Epithelial cell of prostate (primary cell): ENCODE results near the gene PRR14L.
"Not testable (repeated sequence)": the region's sequence is repeated elsewhere in the genome, so short reads cannot be mapped to it uniquely, and the experiment has no call there.

ENCODE experiments used
- DNase-seq: peaks from one replicate; pipeline ENCODE4 v3.0.0-alpha.2; 2011; ENCODE audit warnings: low read depth, low spot score
- H3K27ac ChIP-seq: fragments of 450-650 bp; 2 replicates; pipeline ENCODE4 v1.5.1; 2017; ENCODE audit warnings: mild to moderate bottlenecking

The PRR14L gene

DNA sequence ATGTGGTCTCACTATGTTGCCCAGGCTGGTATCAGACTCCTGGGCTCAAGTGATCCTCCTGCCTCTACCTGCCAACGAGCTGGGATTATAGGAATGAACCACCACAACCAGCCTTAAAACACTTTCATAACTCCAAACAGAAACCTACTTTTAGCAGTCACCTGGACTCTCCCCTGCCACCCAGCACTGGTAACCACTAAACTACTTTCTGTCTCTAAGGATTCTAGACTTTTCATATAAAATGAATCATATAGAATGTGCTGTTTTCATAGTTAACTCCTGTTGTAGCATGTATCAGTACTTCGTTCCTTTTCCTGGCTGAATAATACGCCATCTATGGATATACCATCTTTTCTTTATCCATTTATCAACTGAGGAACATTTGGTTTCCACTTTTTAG is 58.5 kb downstream of the PRR14L start:
- H3K27ac ChIP-seq = no peak overlapping the region
- DNase-seq = no peak

GRCh38 chr22:31683181-31684105 is 66.5 kb downstream of the PRR14L start:
- peak; percentile 95 for DNase-seq

DNA sequence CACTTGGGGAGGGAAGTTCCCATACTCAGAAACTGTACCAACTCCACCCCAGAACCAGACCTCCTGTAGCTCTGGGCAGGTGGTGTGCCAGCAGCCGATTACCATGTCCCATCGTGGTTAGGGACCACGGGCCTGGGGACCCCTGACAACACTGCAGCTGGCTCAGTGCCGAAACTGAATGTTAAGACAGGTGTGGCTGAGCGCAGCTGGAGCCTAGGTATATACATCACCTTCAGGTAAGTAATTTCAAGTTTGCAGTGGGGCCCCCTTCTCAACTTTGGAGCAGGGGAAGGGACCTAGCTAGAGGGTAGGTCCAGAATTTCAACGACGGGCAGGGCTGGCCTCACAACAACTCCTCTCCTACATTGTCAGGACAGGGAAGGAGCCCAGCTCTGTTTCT is 67.2 kb downstream of the PRR14L start:
- peak overlapping the region; percentile 74 for H3K27ac ChIP-seq
- no peak for DNase-seq

More at GRCh38 chr22:31683181-31684105, 66.5 kb downstream of the PRR14L start:
- peak overlapping the region; percentile 74 for H3K27ac ChIP-seq

DNA sequence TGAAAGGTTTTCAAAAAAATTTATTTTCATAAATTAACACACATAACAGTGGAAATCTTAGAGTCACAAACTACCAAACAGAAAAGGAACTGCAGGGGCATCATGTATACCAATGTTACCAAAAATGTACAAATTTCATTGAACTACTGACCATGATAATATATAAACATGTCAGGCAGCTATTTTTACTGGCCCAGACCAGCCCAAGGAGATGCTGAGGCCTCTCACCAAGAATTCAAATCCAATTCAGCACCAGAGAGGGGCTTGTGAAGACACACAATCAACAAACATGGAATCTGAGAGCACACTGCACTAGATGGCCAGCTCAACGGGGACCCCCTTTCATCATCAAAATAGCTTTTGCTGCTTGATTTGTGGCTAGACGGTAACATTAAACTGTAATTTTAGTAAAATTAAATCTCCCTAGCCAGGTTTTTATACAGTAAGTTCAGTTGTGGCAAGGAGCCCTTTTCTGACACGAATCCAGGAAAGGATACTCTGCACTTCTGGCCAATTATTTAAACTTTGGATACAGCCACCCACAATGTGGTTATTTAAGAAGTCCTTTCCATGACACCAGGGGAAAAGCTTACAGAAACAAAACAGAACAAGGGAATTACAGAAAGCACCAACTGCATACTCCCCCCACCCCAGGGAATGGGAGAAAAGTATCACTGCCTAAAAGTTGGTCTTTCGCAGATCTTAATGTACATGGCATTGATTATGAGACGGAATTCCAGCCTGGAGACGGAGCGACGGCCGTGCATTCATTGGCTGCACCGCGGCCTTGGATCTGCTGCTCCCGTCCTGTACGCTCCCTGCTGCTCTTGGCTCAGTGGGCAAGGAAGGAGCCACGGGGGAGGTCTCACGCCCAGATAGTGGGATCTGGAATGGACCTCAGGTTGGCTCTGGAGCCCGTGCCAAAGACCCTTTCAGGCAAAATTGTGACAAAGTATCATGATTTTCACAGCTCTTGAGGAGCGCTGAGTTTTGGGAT is 68.3 kb downstream of the PRR14L start:
- H3K27ac ChIP-seq = peak overlapping the region; percentile 64
- DNase-seq = no peak

DNA sequence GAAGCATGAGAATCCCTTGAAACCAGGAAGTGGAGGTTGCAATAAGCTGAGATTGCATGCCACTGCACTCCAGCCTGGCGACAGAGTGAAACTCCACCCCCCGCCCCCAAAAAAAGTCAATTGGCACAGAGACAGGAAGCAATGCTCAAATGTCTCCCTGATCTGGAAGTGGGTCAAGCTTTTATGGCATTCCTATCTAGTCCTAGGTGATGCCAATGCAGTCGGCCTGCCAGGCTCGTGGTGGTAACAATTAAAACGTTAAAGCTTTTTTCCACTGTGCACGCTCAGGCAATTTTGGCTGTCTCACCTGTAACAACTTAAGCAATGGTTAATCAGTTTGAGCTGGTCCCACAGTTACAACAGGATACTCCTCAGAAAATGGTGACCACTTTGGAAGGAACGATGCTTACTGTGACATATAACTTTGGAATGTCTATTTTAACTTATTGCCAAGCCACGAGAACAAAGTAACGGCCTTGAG is 69.0 kb downstream of the PRR14L start:
- no peak for DNase-seq
- peak overlapping the region; percentile 64 for H3K27ac ChIP-seq

DNA sequence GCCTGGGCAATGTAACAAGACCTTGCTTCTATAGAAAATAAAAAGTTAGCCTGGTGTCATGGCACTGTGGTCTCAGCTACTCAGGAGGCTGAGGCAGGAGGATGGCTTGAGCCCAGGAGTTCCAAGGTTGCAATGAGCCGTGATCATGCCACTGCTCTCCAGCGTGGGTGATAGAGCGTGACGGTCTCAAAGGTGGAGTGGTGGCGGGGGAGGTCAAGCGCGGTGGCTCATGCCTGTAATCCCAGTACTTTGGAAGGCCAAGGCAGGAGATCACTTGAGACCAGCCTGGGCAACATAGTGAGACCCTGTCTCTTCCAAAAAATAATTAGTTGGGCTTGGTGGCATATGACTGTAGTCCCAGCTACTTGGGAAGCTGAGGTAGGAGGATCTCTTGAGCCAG is 71.2 kb downstream of the PRR14L start:
- DNase-seq = no peak
- H3K27ac ChIP-seq = no peak overlapping the region

DNA sequence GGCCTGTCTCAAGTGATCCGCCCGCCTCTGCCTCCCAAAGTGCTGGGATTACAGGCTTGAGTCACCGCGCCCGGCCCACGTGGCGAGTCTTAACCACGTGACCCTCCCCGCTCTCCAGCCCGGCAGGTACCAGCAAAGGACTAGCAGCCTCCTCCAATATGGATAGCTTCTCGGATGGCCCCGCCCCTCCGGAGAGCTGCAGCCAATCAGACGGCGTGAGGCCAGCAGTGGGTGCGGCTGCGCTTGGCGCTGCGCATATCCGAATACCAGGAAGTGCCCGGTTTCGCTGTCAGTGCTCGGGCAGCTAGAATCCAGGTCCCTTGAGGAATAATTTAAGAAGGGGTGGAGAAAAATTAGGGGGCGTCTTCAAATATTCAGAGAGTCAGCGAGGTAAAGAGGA is 73.2 kb downstream of the PRR14L start:
- peak overlapping the region; percentile 40 for H3K27ac ChIP-seq
- peak; percentile 89 for DNase-seq

- DNase-seq, H3K27ac ChIP-seq: not testable (repeated sequence)
These were observed 75.7 kb downstream of the PRR14L start for GRCh38 chr22:31674219-31674618.

DNA sequence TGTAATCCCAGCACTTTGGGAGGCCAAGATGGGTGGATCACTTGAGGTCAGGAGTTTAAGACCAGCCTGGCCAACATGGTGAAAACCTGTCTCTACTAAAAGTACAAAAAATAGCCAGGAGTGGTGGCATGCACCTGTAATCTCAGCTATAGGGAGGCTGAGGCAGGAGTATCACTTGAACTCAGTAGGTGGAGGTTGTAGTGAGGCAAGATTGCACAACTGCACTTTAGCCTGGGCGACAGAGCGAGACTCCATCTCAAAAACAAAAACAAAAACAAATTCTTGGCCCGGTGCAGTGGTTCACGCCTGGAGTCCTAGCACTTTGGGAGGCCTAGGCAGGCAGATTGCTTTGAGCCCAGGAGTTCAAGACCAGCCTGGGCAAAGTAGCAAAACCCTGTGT is 81.1 kb downstream of the PRR14L start:
- H3K27ac ChIP-seq, DNase-seq: not testable (repeated sequence)

DNA sequence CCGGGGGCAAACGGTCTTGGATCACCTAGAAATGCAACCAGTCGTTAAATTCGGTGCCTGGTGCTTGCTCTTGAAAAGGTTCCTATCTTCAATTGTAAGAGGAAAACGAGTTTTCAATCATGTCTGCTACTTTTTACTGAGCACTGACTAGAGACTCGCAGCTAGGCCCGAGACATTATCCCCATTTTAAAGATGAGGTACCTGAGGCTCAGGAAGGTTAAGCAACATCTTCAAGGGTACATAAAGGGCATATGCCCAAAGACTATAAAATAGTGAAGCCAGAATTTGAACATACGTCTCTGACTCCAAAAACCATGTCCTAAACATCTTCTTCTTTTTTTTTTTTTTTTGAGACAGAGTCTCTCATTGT is 87.3 kb downstream of the PRR14L start:
- peak overlapping the region; percentile 99 for H3K27ac ChIP-seq
- no peak for DNase-seq

GRCh38 chr22:31661851-31662667 is 87.9 kb downstream of the PRR14L start, which contains the start of gene PISD:
PISD (minus strand) TSS chr22:31662215; CDS start chr22:31662208, 7 bp downstream.
- DNase-seq = peak; percentile 98

DNA sequence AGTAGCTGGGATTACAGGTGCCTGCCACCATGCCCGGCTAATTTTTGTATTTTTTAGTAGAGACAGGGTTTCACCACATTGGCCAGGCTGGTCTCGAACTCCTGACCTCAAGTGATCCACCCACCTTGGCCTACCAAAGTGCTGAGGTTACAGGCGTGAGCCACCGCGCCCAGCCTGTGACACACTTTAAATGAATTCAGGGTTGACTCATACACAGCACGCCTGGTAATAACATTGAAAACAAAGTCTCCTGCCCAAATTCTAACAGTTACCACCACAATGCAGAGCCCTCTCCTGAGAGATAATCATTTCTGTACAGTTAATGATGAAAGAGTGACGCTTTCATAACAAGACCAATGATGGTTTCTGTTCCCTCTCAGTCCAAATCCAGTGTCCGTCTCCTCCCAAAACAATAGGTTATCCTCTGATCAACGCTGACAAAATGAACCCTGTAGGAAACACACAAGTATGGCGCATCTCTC is 89.0 kb downstream of the PRR14L start:
- peak; percentile 76 for DNase-seq
- peak overlapping the region; percentile 99 for H3K27ac ChIP-seq

More at GRCh38 chr22:31661851-31662667, 87.9 kb downstream of the PRR14L start, which contains the start of gene PISD:
- H3K27ac ChIP-seq = peak within 1 kb of the TSS; percentile 99

DNA sequence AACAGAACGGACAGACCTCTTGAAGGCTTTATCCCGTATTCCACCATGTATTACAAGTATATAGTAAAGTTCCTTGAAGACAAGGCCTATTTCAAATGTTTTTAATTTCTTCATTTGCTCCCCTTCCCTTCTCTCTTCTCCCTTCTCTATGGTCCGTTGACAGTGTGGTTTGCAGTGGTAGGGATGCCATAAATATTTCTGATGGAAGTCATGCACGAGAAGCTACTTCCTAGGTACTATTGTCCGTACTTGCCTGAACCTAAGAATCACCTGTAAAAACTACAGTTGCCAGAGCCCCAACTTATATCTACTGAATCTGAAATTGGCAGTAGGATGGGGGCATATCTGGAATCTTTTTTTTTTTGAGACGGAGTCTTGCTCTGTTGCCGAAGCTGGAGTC is 90.7 kb downstream of the PRR14L start:
- peak overlapping the region; percentile 99 for H3K27ac ChIP-seq

DNA sequence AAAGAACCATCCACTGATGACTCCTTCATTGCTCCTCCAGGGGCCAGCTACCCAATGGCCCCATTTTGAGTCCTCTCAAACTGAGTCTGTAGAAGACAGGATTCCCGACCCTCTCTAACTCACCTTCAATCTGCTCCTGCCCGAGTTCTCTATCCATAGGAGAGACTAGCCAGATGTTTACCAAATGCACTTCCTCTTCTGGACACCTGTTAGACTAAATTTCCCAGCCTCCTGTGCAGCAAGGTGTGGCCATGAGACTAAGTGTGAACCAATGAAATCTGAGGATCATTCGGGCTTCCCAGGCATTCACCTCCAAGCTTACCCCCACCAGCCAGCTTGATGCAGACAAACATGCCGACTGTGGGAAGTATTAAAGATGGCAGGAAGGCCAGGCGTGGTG is 95.5 kb downstream of the PRR14L start:
- no peak for DNase-seq
- H3K27ac ChIP-seq = peak overlapping the region; percentile 98

More for the DNA sequence above, 90.7 kb downstream of the PRR14L start:
- no peak for DNase-seq

- no peak for DNase-seq
- H3K27ac ChIP-seq = peak overlapping the region; percentile 98
These were observed 96.0 kb downstream of the PRR14L start for GRCh38 chr22:31653944-31654343.

GRCh38 chr22:31652911-31653684 is 96.8 kb downstream of the PRR14L start:
- no peak for DNase-seq

DNA sequence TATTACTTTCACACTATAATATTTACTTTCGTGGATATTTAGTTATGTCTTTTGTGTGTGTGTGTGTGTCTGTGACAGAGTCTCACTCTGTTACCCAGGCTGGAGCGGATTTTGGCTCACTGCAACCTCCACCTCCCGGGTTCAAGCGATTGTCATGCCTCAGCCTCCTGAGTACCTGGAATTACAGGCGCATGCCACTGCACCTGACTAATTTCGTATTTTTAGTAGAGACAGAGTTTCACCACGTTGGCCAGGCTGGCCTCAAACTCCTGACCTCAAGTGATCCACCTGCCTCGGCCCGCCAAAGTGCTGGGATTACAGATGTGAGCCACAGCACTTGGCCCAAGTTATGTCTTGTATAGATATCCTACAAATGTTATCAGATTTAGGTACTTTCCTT is 97.8 kb downstream of the PRR14L start:
- DNase-seq = no peak
- peak overlapping the region; percentile 98 for H3K27ac ChIP-seq

More at GRCh38 chr22:31652911-31653684, 96.8 kb downstream of the PRR14L start:
- H3K27ac ChIP-seq = peak overlapping the region; percentile 98

DNA sequence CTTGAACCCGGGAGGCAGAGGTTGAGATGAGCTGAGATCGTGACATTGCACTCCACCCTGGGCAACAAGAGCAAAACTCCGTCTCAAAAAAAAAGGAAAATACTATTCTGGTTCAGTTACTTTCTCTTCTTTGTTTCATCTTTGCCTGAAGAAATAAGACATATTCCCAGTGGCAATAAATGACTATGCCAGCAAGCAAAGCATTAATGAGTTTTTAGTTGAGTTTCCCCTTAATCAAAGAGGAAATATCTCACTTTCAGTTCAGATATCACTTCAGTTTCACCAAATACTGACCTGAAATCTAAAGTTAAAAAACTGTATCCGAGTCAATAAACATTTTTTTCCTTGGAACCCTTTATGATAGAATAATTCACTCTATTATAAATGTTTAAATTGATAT is 98.3 kb downstream of the PRR14L start:
- peak overlapping the region; percentile 98 for H3K27ac ChIP-seq

DNA sequence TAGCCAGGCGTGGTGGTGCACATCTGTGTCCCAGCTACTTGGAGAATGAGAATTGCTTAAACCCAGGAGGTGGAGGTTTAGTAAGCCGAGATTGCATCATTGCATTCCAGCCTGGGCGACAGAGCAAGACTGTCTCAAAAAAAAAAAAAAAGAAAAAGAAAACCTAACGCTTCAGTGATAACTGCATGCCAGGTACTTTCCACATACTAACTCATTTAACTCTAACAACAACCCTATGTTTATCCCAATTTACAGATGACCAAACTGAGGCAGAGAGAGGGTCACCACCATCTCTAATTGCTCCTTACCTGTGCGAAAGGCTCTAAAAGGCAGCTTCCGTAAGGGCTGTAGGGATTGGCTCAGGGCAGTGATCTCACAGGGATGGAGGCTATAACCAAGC is 99.5 kb downstream of the PRR14L start:
- no peak for DNase-seq
- H3K27ac ChIP-seq = peak overlapping the region; percentile 98

More for the DNA sequence above, 98.3 kb downstream of the PRR14L start:
- DNase-seq = no peak
